Stimulated activated memory B cell treated with anti-CD40 and anti-IgM and Interleukin-4, amounts not matched to agents 10 μg/mL and 1 μg/mL and 100 μg/mL, for 72 hours (primary cell): Measurements from ENCODE around the gene MFNG.

Experiments
- ATAC-seq: fragments of 150-1000 bp; cut with Tn5 transposase; 2 replicates; pipeline ENCODE4 v1.10.0; 2021
- H3K27ac Mint-ChIP-seq: one replicate; pipeline ENCODE4 v1.8.0; 2022; ENCODE audit warnings: mild to moderate bottlenecking, mixed read lengths
- H3K27me3 Mint-ChIP-seq: one replicate; pipeline ENCODE4 v1.8.0; 2022; ENCODE audit warnings: mixed read lengths
- H3K36me3 Mint-ChIP-seq: one replicate; pipeline ENCODE4 v1.8.0; 2022; ENCODE audit warnings: mixed read lengths
- H3K4me1 Mint-ChIP-seq: one replicate; pipeline ENCODE4 v1.8.0; 2022; ENCODE audit warnings: mixed read lengths
- H3K4me3 Mint-ChIP-seq: one replicate; pipeline ENCODE4 v1.8.0; 2022; ENCODE audit warnings: mild to moderate bottlenecking, moderate library complexity, mixed read lengths
- H3K9me3 Mint-ChIP-seq: one replicate; pipeline ENCODE4 v1.8.0; 2022; ENCODE audit warnings: mixed read lengths

The MFNG gene

GRCh38 chr22:37459206-37459605 is 27.0 kb downstream of the MFNG start:
- no peaks in the 10 kb centered on the region for H3K27me3 Mint-ChIP-seq
- H3K27ac Mint-ChIP-seq, result no peak overlapping the region
- peaks cover 37% of the 10 kb centered on the region for H3K36me3 Mint-ChIP-seq
- peaks cover 4% of the 10 kb centered on the region for H3K4me1 Mint-ChIP-seq
- no peak for ATAC-seq
- no peak overlapping the region for H3K4me3 Mint-ChIP-seq
- no peaks in the 10 kb centered on the region for H3K9me3 Mint-ChIP-seq

- H3K4me1 Mint-ChIP-seq, result peaks cover 4% of the 10 kb centered on the region
- H3K4me3 Mint-ChIP-seq, result no peak overlapping the region
- H3K36me3 Mint-ChIP-seq, result peaks cover 39% of the 10 kb centered on the region
- H3K27me3 Mint-ChIP-seq, result no peaks in the 10 kb centered on the region
- no peak overlapping the region for H3K27ac Mint-ChIP-seq
- ATAC-seq, result peak; percentile 92
- H3K9me3 Mint-ChIP-seq, result no peaks in the 10 kb centered on the region
Measured at GRCh38 chr22:37457093-37457893, 28.9 kb downstream of the MFNG start.

GRCh38 chr22:37456346-37456745 is 29.8 kb downstream of the MFNG start:
- Mint-ChIP-seq H3K4me1 (peaks cover 10% of the 10 kb centered on the region), H3K27me3 (no peaks in the 10 kb centered on the region), H3K4me3 (no peak overlapping the region), H3K27ac (no peak overlapping the region), H3K36me3 (peaks cover 41% of the 10 kb centered on the region), H3K9me3 (peaks cover 2% of the 10 kb centered on the region)
- ATAC-seq, result no peak

DNA sequence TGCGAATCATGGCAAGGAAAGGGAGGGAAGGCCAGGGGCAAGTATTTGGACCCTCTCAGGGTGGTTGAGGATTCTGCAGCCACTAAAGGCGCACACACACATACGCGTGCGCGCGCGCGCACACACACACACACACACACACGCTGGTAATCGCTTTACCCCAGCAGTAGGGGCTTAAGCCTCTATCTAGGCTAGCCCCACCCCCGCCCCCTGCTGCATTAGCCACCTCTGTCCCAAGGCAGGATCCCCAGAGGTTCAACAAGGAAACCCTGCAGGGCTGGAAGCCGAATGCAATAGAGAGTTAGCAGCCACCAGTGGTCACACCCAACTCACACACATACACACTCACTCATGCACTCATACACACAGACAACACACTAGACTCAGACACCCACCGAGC is 30.3 kb downstream of the MFNG start:
- H3K4me3 Mint-ChIP-seq, result no peak overlapping the region
- no peak overlapping the region for H3K27ac Mint-ChIP-seq
- peaks cover 45% of the 10 kb centered on the region for H3K36me3 Mint-ChIP-seq
- no peak for ATAC-seq
- peaks cover 2% of the 10 kb centered on the region for H3K27me3 Mint-ChIP-seq
- H3K9me3 Mint-ChIP-seq, result peaks cover 2% of the 10 kb centered on the region
- H3K4me1 Mint-ChIP-seq, result peaks cover 10% of the 10 kb centered on the region

- no peak overlapping the region for H3K27ac Mint-ChIP-seq
Measured at GRCh38 chr22:37454857-37455686, 31.1 kb downstream of the MFNG start.

GRCh38 chr22:37453696-37454095 is 32.5 kb downstream of the MFNG start:
- Mint-ChIP-seq H3K27ac (no peak overlapping the region), H3K4me1 (peaks cover 10% of the 10 kb centered on the region), H3K9me3 (peaks cover 2% of the 10 kb centered on the region), H3K36me3 (peaks cover 30% of the 10 kb centered on the region), H3K27me3 (peaks cover 24% of the 10 kb centered on the region), H3K4me3 (no peak overlapping the region)
- no peak for ATAC-seq

More at GRCh38 chr22:37454857-37455686, 31.1 kb downstream of the MFNG start:
- Mint-ChIP-seq H3K4me3 (no peak overlapping the region), H3K27me3 (peaks cover 10% of the 10 kb centered on the region), H3K4me1 (peaks cover 10% of the 10 kb centered on the region), H3K9me3 (peaks cover 2% of the 10 kb centered on the region), H3K36me3 (peaks cover 41% of the 10 kb centered on the region)
- no peak for ATAC-seq

DNA sequence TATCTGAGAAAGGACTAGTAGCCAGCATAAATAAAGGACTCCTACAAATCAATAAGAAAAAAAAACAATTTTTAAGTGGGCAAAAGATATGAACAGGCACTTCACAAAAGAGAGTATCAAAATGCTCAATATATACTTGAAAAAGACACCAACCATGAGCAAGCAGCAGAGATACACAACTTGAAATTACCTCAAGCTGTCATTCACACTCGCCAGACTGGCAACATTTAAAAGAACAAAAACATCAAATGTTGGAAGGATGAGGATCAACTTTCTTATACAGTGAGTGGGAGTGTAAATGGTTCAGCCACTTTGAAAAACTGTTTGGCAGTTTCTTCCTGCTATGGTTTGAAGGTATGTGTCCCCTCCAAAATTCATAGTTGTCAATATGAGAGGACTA is 35.0 kb downstream of the MFNG start:
- peaks cover 33% of the 10 kb centered on the region for H3K27me3 Mint-ChIP-seq
- H3K36me3 Mint-ChIP-seq, result peaks cover 29% of the 10 kb centered on the region
- no peak overlapping the region for H3K4me3 Mint-ChIP-seq
- peaks cover 2% of the 10 kb centered on the region for H3K9me3 Mint-ChIP-seq
- H3K4me1 Mint-ChIP-seq, result peaks cover 6% of the 10 kb centered on the region
- H3K27ac Mint-ChIP-seq, result no peak overlapping the region
- ATAC-seq, result no peak

- no peak overlapping the region for H3K27ac Mint-ChIP-seq
- H3K4me1 Mint-ChIP-seq, result peaks cover 6% of the 10 kb centered on the region
- no peak for ATAC-seq
- no peak overlapping the region for H3K4me3 Mint-ChIP-seq
- peaks cover 33% of the 10 kb centered on the region for H3K27me3 Mint-ChIP-seq
- H3K36me3 Mint-ChIP-seq, result peaks cover 19% of the 10 kb centered on the region
- peaks cover 2% of the 10 kb centered on the region for H3K9me3 Mint-ChIP-seq
Measured at GRCh38 chr22:37449331-37450001, 36.7 kb downstream of the MFNG start.

DNA sequence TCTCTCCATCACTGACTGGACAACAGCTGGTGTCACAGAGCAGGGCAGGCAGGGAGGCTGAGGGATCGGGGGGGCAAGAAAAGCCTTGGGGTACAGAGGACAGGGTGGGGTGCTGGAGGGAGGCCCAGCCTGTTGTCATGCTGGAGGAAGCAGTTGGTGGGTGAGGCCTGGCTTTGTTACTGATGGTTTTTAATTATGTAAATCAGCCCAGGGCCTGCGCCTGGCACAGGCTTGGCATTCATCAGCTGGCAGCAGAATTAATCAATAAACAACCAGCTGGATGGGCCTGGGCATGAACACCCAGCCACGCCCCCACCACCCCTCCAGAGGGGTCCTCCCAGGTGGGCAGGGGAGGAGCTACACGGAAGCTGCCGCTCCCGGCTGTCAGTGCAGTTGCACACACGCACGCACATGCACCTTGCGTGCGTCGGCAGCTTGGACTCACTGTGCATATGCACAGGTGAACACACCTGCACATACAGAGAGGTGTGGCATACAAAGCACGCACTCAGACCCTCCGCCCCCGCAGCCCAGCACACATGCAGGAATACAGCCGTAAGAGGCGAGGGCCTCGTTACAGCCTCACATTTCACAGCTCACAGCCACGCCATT is 37.6 kb downstream of the MFNG start:
- H3K4me3 Mint-ChIP-seq, result no peak overlapping the region
- ATAC-seq, result no peak
- H3K36me3 Mint-ChIP-seq, result peaks cover 14% of the 10 kb centered on the region
- peaks cover 6% of the 10 kb centered on the region for H3K4me1 Mint-ChIP-seq
- H3K27ac Mint-ChIP-seq, result no peak overlapping the region
- H3K27me3 Mint-ChIP-seq, result peaks cover 33% of the 10 kb centered on the region
- peaks cover 2% of the 10 kb centered on the region for H3K9me3 Mint-ChIP-seq

- H3K9me3 Mint-ChIP-seq, result peaks cover 4% of the 10 kb centered on the region
- no peaks in the 10 kb centered on the region for H3K4me1 Mint-ChIP-seq
- H3K4me3 Mint-ChIP-seq, result no peak overlapping the region
- H3K27ac Mint-ChIP-seq, result no peak overlapping the region
- peaks cover 44% of the 10 kb centered on the region for H3K27me3 Mint-ChIP-seq
- no peak for ATAC-seq
- peaks cover 6% of the 10 kb centered on the region for H3K36me3 Mint-ChIP-seq
Measured at GRCh38 chr22:37445501-37445900, 40.7 kb downstream of the MFNG start.

GRCh38 chr22:37443977-37444376 is 42.2 kb downstream of the MFNG start:
- Mint-ChIP-seq H3K27me3 (peaks cover 29% of the 10 kb centered on the region), H3K4me3 (no peak overlapping the region), H3K4me1 (no peaks in the 10 kb centered on the region), H3K36me3 (peaks cover 6% of the 10 kb centered on the region), H3K9me3 (peaks cover 4% of the 10 kb centered on the region), H3K27ac (no peak overlapping the region)
- ATAC-seq, result no peak

DNA sequence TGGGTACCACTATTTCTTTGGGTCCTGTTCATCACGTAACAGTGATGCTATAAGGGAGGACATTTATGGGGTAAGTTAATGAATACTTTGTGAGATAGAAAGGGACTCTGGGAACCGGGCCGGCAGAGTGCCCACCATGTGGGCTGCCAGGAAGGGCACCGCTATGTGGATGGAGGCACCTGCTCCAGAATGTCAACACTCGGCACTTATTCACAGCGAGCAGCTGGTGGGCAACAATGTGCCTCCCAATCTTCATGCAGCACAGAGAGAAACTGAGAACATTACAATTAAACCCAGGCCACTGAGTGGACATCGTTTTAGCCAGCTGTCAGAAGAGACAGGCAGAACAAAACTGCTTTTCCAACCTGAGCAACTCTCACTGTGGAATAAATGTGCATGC is 43.1 kb downstream of the MFNG start:
- H3K9me3 Mint-ChIP-seq, result peaks cover 4% of the 10 kb centered on the region
- no peak for ATAC-seq
- H3K4me1 Mint-ChIP-seq, result no peaks in the 10 kb centered on the region
- H3K27me3 Mint-ChIP-seq, result peaks cover 22% of the 10 kb centered on the region
- peaks cover 6% of the 10 kb centered on the region for H3K36me3 Mint-ChIP-seq
- H3K4me3 Mint-ChIP-seq, result no peak overlapping the region
- no peak overlapping the region for H3K27ac Mint-ChIP-seq

GRCh38 chr22:37442537-37442936 is 43.6 kb downstream of the MFNG start:
- H3K27me3 Mint-ChIP-seq, result peaks cover 25% of the 10 kb centered on the region
- H3K4me1 Mint-ChIP-seq, result no peaks in the 10 kb centered on the region
- H3K4me3 Mint-ChIP-seq, result no peak overlapping the region
- peaks cover 6% of the 10 kb centered on the region for H3K36me3 Mint-ChIP-seq
- peaks cover 4% of the 10 kb centered on the region for H3K9me3 Mint-ChIP-seq
- no peak overlapping the region for H3K27ac Mint-ChIP-seq
- no peak for ATAC-seq

- no peak overlapping the region for H3K4me3 Mint-ChIP-seq
- peaks cover 30% of the 10 kb centered on the region for H3K27me3 Mint-ChIP-seq
- no peak for ATAC-seq
- no peak overlapping the region for H3K27ac Mint-ChIP-seq
- no peaks in the 10 kb centered on the region for H3K4me1 Mint-ChIP-seq
- peaks cover 6% of the 10 kb centered on the region for H3K36me3 Mint-ChIP-seq
- peaks cover 4% of the 10 kb centered on the region for H3K9me3 Mint-ChIP-seq
Measured at GRCh38 chr22:37442135-37442534, 44.0 kb downstream of the MFNG start.

DNA sequence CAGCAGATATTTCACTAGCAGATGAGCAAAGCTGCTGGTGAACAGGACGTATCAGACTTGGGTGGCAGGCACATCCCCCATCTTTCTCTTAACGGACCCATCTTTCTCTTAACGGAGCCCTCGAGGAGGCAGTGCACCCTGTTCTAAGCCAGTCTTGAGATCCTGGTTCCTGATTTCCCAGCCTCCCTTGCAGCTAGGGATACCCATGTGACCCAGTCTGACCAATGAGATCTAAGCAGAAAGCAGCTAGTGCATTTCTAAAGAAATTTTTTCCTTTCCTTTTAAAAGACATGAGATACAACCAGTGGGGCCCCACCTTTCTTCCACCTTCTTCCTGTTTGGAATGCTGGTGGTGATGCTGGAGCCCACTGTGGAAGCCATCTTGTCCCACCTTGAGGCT is 45.3 kb downstream of the MFNG start:
- Mint-ChIP-seq H3K36me3 (peaks cover 6% of the 10 kb centered on the region), H3K27ac (no peak overlapping the region), H3K27me3 (peaks cover 34% of the 10 kb centered on the region), H3K9me3 (peaks cover 4% of the 10 kb centered on the region), H3K4me1 (no peaks in the 10 kb centered on the region), H3K4me3 (no peak overlapping the region)
- ATAC-seq, result no peak
